Activated T-cell treated with anti-CD3 and anti-CD28 coated beads, Interleukin-2, amount 50 U/mL, for 1 hour (primary cell): ENCODE measurements around the gene NET1.

Experiments used
- DNase-seq: peaks from one replicate; pipeline ENCODE4 v3.0.0-alpha.2; 2020

The NET1 gene

GRCh38 chr10:5485948-5486852 is 73.8 kb downstream of the NET1 start:
- DNase-seq, result no peak

DNA sequence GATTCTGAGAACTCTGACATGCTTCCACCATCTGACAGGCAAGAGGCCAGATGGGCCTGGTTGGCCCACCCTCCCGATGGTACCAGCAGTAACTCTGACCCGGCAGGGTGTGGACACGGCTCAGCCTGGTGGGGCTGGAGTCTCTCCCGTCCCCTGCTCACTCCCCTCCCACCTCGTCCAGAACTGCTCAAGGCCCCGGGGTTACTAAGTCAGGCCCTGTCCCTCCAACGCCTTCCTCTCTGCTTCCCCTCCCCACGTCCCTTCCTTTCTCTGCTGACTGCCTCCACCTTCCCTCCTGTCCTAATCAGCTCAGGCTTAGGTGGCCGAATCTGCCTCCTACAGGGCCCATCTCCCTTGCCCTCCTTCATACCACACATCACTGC is 74.5 kb downstream of the NET1 start:
- DNase-seq, result no peak

DNA sequence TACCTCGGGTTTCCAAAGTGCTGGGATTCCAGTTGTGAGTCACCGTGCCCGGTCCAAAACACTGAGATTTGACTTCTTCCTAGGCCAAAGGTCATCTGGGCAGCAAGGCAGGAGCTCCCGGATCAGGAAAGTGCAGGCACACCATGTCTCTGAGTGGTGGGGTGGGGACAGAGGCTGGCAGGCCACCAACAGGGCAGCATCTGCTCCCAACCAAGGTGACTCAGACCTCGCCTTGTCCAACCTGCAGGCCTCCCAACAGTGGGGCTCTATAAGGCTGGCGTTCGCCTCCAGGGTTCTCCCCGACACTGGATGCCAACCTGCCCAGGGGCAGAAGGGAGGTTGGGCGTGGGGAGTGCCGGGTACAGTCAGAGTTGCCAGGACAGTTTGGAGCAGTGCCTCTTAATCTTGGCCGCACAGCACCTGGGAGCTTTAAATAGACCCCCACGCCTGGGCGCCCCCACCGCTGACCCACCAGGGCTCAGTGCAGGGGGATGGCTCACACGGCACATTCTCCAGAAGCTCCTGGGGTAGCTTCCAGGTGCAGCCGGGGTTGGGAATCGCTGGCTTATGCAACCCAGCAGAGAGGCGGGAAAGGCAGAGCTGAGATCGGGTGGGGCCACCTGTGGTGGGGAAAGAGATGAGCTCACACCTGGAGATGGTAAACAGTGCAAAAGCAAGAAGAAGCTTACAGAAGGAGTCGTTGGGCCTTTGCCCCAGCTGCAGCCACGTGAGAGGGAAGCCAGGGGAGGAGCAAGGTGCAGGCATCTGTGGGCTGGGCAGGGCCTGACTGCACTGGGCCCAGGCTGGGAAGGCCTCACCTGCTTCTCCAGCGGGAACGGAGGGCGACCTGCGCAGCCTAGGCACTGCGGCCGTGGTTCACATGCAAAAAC is 76.2 kb downstream of the NET1 start:
- no peak for DNase-seq

- DNase-seq, result no peak
Measured at GRCh38 chr10:5490032-5490431, 77.7 kb downstream of the NET1 start.

- no peak for DNase-seq
Measured at GRCh38 chr10:5490698-5491464, 78.5 kb downstream of the NET1 start.

- no peak for DNase-seq
Measured at GRCh38 chr10:5491477-5491876, 79.1 kb downstream of the NET1 start.

- DNase-seq, result no peak
Measured at GRCh38 chr10:5492322-5492855, 80.0 kb downstream of the NET1 start.

GRCh38 chr10:5492929-5493576 is 80.7 kb downstream of the NET1 start:
- DNase-seq, result no peak

DNA sequence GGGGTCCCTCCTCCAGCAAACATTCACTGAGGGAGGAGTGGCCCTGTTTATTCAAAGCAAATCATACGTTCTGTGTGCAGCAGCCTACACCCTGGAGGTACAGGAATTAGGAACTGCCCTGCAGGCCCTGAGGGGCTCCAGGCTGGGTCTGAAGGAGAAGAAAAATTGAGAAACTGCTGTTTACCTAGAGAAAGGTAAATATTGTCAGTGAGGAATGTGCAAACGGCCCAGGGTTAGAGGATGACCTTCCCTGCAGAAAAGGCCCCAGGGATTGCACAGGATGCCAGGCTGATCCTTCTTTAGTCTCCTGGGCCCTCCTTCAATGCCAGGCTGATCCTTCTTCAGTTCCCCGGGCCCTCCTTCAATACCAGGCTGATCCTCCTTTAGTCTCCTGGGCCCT is 81.3 kb downstream of the NET1 start:
- no peak for DNase-seq

DNA sequence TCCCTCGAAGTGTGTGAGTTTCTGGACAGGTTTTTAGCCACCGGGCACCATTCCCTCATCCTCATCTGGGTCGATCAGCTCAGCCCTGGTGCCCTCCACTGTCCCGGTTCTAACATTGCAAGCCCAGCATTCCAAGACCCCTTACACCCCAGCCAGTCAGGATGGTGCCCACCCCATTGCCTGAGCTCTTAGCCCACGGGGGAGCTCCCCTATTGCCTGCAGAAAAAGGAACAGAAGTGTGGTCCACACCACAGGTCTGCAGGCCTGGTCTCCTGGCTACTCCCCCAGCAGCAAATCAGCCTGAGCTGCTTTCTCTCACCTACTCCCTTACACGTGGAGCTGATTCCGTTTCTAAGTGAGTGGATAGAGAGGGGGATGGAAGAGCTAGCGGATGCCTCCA is 82.3 kb downstream of the NET1 start:
- no peak for DNase-seq

GRCh38 chr10:5496261-5497250 is 84.2 kb downstream of the NET1 start:
- DNase-seq, result no peak

GRCh38 chr10:5497289-5497688 is 84.9 kb downstream of the NET1 start:
- DNase-seq, result no peak

GRCh38 chr10:5497948-5498730 is 85.8 kb downstream of the NET1 start:
- DNase-seq, result no peak

DNA sequence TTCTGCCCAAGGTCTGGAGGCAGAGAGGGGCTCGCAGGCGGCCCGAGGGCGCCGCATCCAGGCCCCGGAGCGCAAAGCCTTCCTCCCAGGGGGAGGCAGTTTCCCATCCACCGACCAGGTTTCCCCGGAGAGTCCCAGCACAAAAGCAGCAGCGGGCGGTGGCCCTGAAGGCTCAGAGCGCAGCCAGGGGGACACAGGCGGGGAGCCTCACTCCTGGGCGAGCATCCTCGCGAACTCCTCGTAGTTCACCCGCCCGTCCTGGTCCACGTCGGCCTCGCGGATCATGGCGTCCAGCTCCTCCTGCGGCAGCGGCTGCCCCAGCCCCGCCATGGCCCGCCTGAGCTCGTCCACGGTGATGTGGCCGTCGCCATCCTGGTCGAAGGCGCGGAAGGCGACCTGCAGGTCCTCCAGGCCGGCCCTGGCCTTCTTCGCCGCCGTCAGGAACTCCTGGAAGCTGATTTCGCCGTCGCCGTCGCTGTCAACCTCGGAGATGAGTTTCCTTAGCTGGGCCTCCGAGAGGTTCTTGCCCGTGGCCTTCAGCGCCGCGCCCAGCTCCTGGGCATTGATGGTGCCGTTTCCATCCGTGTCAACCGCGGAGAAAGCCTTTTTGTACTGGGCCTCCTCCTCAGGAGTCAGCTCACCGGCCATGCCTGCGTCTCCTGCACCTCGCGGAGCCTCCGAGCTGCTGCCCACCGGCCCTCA is 86.6 kb downstream of the NET1 start:
- no peak for DNase-seq

GRCh38 chr10:5499493-5500140 is 87.3 kb downstream of the NET1 start, which contains the start of gene CALML5:
Gene CALML5 (minus strand): TSS chr10:5499570. CDS start chr10:5499438, 132 bp downstream.
- no peak for DNase-seq

DNA sequence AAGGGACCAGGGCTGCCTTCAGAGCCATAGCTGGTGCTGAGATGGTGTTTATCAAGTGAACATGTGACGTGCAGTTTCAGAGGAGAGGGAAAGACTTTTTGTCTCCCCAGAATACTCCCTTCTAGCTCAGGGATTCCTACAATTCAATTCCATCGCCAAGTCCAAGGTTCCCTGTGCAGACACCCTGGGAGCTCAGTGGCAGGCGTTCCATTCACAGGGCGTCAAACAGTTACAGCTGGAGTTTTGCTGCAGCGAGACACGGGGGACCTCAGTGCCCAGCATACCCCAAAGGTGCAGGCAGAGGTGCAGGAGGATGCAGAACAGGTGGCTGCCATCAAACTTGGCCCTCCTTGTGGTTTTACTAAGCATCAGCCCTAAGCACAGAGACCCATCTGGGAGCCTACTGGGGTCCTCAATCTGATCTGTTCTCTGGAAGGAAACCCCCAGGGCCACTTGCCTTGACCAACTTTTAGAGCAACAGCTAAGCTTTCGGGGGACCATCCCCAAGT is 87.9 kb downstream of the NET1 start:
- no peak for DNase-seq

DNA sequence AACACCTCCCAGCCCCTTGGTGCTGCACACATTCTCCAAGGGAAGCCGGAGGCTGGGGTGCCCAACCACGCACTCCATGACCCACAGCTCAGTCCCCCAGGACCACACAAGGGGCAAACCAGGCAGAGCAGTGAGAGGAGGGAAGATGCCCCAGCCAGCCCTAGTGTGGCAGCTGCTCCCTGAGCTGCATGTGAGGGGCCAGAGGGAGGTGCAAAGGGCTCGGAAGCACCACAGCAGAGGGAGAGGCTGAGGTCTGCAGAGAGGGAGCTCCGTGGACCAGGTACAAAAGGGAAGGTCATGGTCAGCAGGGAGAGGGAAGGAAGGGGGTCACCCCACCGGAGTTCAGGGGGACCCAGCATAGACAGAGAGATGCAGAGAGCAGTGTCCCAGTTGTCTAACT is 88.6 kb downstream of the NET1 start:
- DNase-seq, result no peak

DNA sequence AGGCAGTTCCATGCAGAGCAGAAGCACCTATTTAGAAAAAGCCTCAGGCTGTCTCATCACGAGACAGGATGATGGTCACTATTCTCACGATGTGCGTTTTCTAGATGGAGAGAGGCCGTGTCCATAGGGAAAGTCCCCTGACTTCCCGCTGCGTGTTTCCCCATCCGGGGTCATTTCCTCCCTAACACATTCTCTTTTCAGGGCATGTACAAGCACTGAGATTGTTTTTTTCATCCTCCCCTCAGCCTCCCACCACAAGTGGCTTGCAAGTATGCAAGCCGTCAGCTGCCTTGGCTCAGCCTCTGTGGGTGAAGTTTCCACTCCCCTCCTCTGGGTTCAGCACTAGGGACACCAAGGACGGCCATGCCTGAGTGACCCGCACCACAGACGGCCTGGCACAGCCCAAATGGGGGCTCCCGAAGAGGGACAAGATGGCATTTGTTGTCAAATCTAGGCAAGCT is 89.7 kb downstream of the NET1 start:
- no peak for DNase-seq
